NCI-H446 (cell line): ENCODE data around the gene ACTR1A.
"Not testable (repeated sequence)": the region's sequence is repeated elsewhere in the genome, so short reads cannot be mapped to it uniquely, and the experiment has no call there.

ENCODE experiments used
- DNase-seq, 2 experiments: peaks; one replicate each; lab custom pipeline; 2025; lab: John Stamatoyannopoulos, UW

The ACTR1A gene

GRCh38 chr10:102454662-102455487, 47.6 kb downstream of the ACTR1A start:
- DNase-seq, result not testable (repeated sequence)

GRCh38 chr10:102453502-102453901, 49.0 kb downstream of the ACTR1A start:
- no peak for DNase-seq

GRCh38 chr10:102452672-102453340, 49.7 kb downstream of the ACTR1A start:
- no peak for DNase-seq

GRCh38 chr10:102451105-102451969, 51.2 kb downstream of the ACTR1A start, which contains the start of gene C10orf95:
C10orf95 (minus strand) TSS chr10:102451543; CDS start chr10:102451093, 450 bp downstream.
- DNase-seq, result no peak

GRCh38 chr10:102450374-102451104, 52.0 kb downstream of the ACTR1A start:
- peak; percentile 20 to 80 for DNase-seq

- DNase-seq, result no peak
Observed at GRCh38 chr10:102450124-102450373, 52.5 kb downstream of the ACTR1A start.

GRCh38 chr10:102449321-102450123, 53.0 kb downstream of the ACTR1A start:
- peak in 1 of 2 experiments; percentile 53 for DNase-seq

- no peak for DNase-seq
Observed at GRCh38 chr10:102444851-102445250, 57.7 kb downstream of the ACTR1A start.

GRCh38 chr10:102438374-102438773, 64.1 kb downstream of the ACTR1A start:
- DNase-seq, result no peak

GRCh38 chr10:102437515-102437914, 65.0 kb downstream of the ACTR1A start:
- DNase-seq, result no peak

- DNase-seq, result no peak
Observed at GRCh38 chr10:102436312-102436711, 66.2 kb downstream of the ACTR1A start.

- no peak for DNase-seq
Observed at GRCh38 chr10:102435529-102436233, 66.8 kb downstream of the ACTR1A start.

- no peak for DNase-seq
Observed at GRCh38 chr10:102435133-102435497, 67.4 kb downstream of the ACTR1A start.

- no peak for DNase-seq
Observed at GRCh38 chr10:102434394-102435132, 67.9 kb downstream of the ACTR1A start.

- no peak for DNase-seq
Observed at GRCh38 chr10:102433619-102434046, 68.9 kb downstream of the ACTR1A start.

GRCh38 chr10:102432162-102432950, 70.2 kb downstream of the ACTR1A start, which contains the start of gene CUEDC2:
CUEDC2 (minus strand) TSS chr10:102432574; CDS start chr10:102425188, 7,386 bp downstream.
- DNase-seq, result peak; percentile 86 to 96

- DNase-seq, result no peak
Observed at GRCh38 chr10:102431452-102432124, 70.9 kb downstream of the ACTR1A start.

GRCh38 chr10:102429468-102429867, 73.0 kb downstream of the ACTR1A start:
- DNase-seq, result no peak
